Measurements from ENCODE around the gene HACL1.

DNA sequence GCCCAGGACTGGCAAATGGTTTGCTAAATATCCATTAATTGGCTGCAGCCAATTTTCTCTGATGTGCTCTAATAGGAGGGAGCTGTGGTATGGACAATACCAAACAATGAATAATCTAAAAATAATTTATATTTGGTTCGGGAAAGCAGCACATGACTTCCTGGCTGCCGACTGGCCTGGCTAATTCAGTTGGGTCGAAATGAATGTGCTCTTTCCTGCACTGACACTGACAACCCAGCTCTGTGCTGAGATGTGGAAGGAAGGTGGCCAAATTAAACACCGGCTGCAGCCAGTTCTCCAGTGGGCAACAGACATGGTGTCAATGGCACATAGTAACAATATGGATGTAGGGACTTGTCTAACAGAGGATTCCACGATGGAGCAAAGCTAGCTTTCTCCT lies 58.8 kb downstream of the HACL1 start:
- TF ChIP-seq, protein P1, sequence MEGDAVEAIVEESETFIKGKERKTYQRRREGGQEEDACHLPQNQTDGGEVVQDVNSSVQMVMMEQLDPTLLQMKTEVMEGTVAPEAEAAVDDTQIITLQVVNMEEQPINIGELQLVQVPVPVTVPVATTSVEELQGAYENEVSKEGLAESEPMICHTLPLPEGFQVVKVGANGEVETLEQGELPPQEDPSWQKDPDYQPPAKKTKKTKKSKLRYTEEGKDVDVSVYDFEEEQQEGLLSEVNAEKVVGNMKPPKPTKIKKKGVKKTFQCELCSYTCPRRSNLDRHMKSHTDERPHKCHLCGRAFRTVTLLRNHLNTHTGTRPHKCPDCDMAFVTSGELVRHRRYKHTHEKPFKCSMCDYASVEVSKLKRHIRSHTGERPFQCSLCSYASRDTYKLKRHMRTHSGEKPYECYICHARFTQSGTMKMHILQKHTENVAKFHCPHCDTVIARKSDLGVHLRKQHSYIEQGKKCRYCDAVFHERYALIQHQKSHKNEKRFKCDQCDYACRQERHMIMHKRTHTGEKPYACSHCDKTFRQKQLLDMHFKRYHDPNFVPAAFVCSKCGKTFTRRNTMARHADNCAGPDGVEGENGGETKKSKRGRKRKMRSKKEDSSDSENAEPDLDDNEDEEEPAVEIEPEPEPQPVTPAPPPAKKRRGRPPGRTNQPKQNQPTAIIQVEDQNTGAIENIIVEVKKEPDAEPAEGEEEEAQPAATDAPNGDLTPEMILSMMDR (IDR thresholded peaks at IDR 0.05; ENCODE audit: poor library complexity) = no peak
- no peak for TF ChIP-seq EZH2 (IDR thresholded peaks at IDR 0.05; ENCODE audit: borderline replicate concordance)

Measured in hepatocyte (in vitro differentiated cells).